ENCODE results near the gene PDGFD. TPM values are rescaled to one million over a fixed set of nuclear protein-coding genes. Genes with fewer than 3 reads are reported as not detected.

PDGFD gene
- total RNA-seq, 1 donor from 2014 or later: 3.4 TPM

- TF ChIP-seq CTCF (IDR thresholded peaks at IDR 0.05; ENCODE audit: insufficient read depth, low read length, poor library complexity, severe bottlenecking): no peak
- Histone ChIP-seq H3K4me3 (ENCODE audit: low read depth, low read length) (no peak overlapping the region), H3K36me3 (ENCODE audit: control insufficient read depth, insufficient read depth, low read length) (no peaks in the 10 kb centered on the region), H3K27me3 (ENCODE audit: control insufficient read depth, insufficient read depth, low read length) (no peaks in the 10 kb centered on the region)
- DNase-seq (ENCODE audit: low read depth): peak; percentile 54
Measured at GRCh38 chr11:103923451-103923931, 240.5 kb downstream of the PDGFD start.

GRCh38 chr11:103920933-103921332, 243.0 kb downstream of the PDGFD start:
- DNase-seq (ENCODE audit: low read depth): no peak
- H3K27me3 ChIP-seq (ENCODE audit: control insufficient read depth, insufficient read depth, low read length): no peaks in the 10 kb centered on the region
- no peaks in the 10 kb centered on the region for H3K36me3 ChIP-seq (ENCODE audit: control insufficient read depth, insufficient read depth, low read length)
- TF ChIP-seq CTCF (IDR thresholded peaks at IDR 0.05; ENCODE audit: insufficient read depth, low read length, poor library complexity, severe bottlenecking): no peak
- no peak overlapping the region for H3K4me3 ChIP-seq (ENCODE audit: low read depth, low read length)

GRCh38 chr11:103920449-103920848, 243.5 kb downstream of the PDGFD start:
- Histone ChIP-seq H3K4me3 (ENCODE audit: low read depth, low read length) (no peak overlapping the region), H3K27me3 (ENCODE audit: control insufficient read depth, insufficient read depth, low read length) (no peaks in the 10 kb centered on the region), H3K36me3 (ENCODE audit: control insufficient read depth, insufficient read depth, low read length) (no peaks in the 10 kb centered on the region)
- DNase-seq (ENCODE audit: low read depth): peak; percentile 16
- TF ChIP-seq CTCF (IDR thresholded peaks at IDR 0.05; ENCODE audit: insufficient read depth, low read length, poor library complexity, severe bottlenecking): no peak

GRCh38 chr11:103910721-103911120, 253.2 kb downstream of the PDGFD start:
- Histone ChIP-seq H3K4me3 (ENCODE audit: low read depth, low read length) (no peak overlapping the region), H3K36me3 (ENCODE audit: control insufficient read depth, insufficient read depth, low read length) (no peaks in the 10 kb centered on the region), H3K27me3 (ENCODE audit: control insufficient read depth, insufficient read depth, low read length) (no peaks in the 10 kb centered on the region)
- no peak for DNase-seq (ENCODE audit: low read depth)
- TF ChIP-seq CTCF (IDR thresholded peaks at IDR 0.05; ENCODE audit: insufficient read depth, low read length, poor library complexity, severe bottlenecking): no peak

- no peak for DNase-seq (ENCODE audit: low read depth)
- H3K27me3 ChIP-seq (ENCODE audit: control insufficient read depth, insufficient read depth, low read length): no peaks in the 10 kb centered on the region
- TF ChIP-seq CTCF (IDR thresholded peaks at IDR 0.05; ENCODE audit: insufficient read depth, low read length, poor library complexity, severe bottlenecking): no peak
- H3K36me3 ChIP-seq (ENCODE audit: control insufficient read depth, insufficient read depth, low read length): no peaks in the 10 kb centered on the region
- no peak overlapping the region for H3K4me3 ChIP-seq (ENCODE audit: low read depth, low read length)
Measured at GRCh38 chr11:103907548-103908455, 256.1 kb downstream of the PDGFD start.

Measured in kidney epithelial cell (primary cell).